GM06990 (cell line): ENCODE data around the gene LIPC.

Experiments
- DNase-seq: peaks from one replicate; pipeline ENCODE4 v3.0.0-alpha.2; 2011; ENCODE audit not compliant: insufficient read length; ENCODE audit errors: extremely low read depth
- H3K27me3 ChIP-seq: replicated peaks from 2 replicates; pipeline ENCODE4 v1.6.0; 2011; ENCODE audit warnings: low read length; ENCODE audit not compliant: control insufficient read depth, insufficient read depth
- H3K36me3 ChIP-seq: 2 replicates; pipeline ENCODE4 v1.5.1; 2011; ENCODE audit warnings: low read length; ENCODE audit not compliant: control insufficient read depth, insufficient read depth
- H3K4me3 ChIP-seq: replicated peaks from 2 replicates; pipeline ENCODE4 v1.5.1; 2011; ENCODE audit warnings: low read depth, mild to moderate bottlenecking, control low read depth, low read length
- TF ChIP-seq, protein P1 (sequence below): IDR thresholded peaks from 2 replicates; pipeline ENCODE4 v1.5.1; 2011; ENCODE audit warnings: low read length, control low read depth, mild to moderate bottlenecking, inconsistent platforms; ENCODE audit not compliant: insufficient read depth, poor library complexity, severe bottlenecking

Gene LIPC

DNA sequence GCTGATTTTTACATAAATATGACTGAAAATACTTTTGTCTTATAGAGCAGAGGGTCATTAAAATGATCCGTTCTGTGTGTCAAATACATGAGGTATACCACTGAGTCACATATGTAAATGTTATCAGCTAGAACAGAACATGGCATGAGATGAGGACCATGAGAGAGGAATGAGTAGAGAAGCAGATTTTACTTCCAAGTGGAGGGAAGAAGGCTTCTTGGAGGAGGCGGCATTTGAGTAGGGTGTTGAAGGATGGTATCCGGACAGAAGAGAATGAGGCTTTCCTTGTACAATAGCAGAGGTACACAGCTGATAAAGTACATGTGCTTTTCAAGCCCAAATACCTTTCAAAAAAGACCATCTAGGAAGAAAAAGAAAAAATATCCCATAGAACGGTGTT is 4.8 kb downstream of the LIPC start:
- TF ChIP-seq, protein P1, sequence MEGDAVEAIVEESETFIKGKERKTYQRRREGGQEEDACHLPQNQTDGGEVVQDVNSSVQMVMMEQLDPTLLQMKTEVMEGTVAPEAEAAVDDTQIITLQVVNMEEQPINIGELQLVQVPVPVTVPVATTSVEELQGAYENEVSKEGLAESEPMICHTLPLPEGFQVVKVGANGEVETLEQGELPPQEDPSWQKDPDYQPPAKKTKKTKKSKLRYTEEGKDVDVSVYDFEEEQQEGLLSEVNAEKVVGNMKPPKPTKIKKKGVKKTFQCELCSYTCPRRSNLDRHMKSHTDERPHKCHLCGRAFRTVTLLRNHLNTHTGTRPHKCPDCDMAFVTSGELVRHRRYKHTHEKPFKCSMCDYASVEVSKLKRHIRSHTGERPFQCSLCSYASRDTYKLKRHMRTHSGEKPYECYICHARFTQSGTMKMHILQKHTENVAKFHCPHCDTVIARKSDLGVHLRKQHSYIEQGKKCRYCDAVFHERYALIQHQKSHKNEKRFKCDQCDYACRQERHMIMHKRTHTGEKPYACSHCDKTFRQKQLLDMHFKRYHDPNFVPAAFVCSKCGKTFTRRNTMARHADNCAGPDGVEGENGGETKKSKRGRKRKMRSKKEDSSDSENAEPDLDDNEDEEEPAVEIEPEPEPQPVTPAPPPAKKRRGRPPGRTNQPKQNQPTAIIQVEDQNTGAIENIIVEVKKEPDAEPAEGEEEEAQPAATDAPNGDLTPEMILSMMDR: no peak
- DNase-seq: no peak
- Histone ChIP-seq H3K36me3 (no peaks in the 10 kb centered on the region), H3K4me3 (no peak overlapping the region), H3K27me3 (no peaks in the 10 kb centered on the region)

DNA sequence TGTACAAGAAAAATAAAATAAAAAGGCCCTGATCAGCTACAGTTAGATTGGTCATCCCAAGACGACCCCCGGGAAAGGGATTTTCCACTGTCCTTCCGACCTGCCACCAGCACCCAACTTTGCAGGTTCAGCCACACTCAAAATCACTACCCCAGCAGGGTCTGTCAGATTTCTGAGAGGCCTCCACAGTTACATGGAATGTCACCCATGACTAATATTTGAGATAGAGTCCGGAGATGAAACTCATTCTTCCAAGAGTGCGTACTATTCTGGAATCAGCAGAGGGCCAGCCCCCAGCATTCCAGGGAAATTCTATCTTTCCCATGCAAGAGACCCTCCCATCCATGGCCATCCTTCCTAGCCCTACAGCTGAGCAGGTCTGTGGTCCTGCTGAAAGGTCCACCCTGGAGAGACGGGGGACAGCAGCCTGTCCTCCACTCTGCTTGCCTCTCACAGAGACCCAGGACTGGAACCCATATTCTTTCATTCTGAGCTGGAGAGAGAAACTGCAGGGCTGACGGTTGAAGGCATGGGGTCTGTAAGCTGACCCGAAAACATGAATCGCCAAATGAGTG is 5.8 kb downstream of the LIPC start:
- Histone ChIP-seq H3K4me3 (no peak overlapping the region), H3K27me3 (no peaks in the 10 kb centered on the region)
- TF ChIP-seq, protein P1: no peak

DNA sequence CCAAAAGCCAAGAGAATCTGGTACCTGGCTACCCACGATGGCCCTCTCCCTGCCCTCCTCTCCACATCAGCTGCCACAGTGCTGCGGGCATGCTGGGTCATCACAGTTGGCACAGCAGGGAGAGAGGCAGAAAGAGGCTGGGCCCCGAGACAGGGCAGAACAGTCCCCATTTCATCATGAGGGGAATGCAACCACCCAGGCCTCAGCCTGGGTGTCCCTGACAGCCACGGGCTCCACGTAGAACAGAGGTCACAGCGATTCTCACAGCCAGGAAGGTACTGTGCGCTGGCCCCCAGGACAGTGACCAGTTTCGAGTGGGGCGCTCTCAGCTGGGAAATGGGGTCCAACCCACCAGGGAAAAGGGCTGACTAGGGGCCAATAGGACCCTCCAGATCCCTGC is 6.3 kb downstream of the LIPC start:
- no peak overlapping the region for H3K4me3 ChIP-seq
- no peak for DNase-seq
- H3K27me3 ChIP-seq: no peaks in the 10 kb centered on the region
- H3K36me3 ChIP-seq: no peaks in the 10 kb centered on the region
- TF ChIP-seq, protein P1: no peak

More for the DNA sequence above, 5.8 kb downstream of the LIPC start:
- no peak for DNase-seq
- no peaks in the 10 kb centered on the region for H3K36me3 ChIP-seq

DNA sequence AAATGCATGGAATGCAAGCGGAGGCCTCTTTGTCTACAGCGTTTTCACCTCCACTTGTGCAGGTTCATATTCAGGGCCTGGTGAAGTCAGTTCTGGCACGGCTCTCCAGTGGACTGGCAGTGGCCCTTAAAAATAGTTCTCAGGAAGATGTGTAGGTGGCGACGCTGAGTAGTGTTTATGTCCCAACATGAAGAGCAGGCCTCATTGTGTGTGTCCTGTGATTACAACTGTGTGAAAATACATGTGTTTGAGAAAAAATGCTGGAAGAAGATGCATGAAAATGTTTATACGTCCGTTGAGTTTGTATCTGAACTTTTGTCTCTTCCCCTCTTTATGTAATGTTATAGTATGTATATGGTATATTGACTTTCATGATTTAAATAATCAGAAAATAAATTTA is 7.2 kb downstream of the LIPC start:
- Histone ChIP-seq H3K4me3 (no peak overlapping the region), H3K36me3 (no peaks in the 10 kb centered on the region), H3K27me3 (no peaks in the 10 kb centered on the region)
- DNase-seq: no peak
- TF ChIP-seq, protein P1: peak; percentile 43

DNA sequence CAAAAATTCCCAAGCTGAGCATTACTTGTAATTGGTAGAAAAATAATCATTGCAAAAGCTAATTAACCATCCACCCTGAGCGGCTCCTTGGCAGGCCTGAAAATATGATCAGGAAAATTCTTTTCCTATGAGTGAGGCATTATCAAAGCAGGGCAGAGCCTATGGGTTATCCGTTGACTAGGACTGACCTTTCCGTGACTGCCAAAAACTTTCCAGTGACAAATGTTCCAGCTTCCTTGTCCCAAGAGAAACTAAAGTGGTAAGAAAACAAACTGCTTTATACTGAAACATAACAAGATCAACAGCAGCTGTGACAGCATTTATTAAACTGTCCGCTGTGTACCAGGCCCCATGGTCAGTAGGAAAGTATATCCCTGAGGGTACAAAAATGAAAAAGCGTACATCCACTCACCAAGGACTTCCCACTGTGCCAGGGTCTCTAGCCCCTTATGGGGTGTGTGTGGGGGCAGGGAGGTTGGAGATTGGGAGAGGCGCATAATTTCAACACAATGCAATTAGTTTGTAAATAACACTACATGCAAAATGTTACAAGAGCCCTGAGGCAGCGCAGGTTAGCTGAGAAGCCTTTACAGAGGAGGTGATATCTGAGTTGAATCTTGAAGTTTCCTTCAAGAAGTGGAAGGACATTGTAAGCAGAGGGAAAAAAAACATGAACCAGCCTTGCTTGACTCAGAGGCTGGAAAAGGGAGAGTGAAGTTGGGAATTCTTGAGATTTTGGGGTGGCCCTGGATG is 8.5 kb downstream of the LIPC start:
- DNase-seq: no peak
- Histone ChIP-seq H3K27me3 (no peaks in the 10 kb centered on the region), H3K36me3 (no peaks in the 10 kb centered on the region), H3K4me3 (no peak overlapping the region)
- TF ChIP-seq, protein P1: no peak
